Neural cell (in vitro differentiated cells): Measurements from ENCODE around the gene FOSL1.

Source experiments
- CTCF ChIP-seq: fragments of 450-650 bp; IDR thresholded peaks from 2 replicates; pipeline ENCODE4 v1.5.1; 2014; ENCODE audit warnings: antibody characterized with exemption, mild to moderate bottlenecking, moderate library complexity; ENCODE audit not compliant: poor library complexity, severe bottlenecking
- RAD21 ChIP-seq: fragments of 450-650 bp; conservative IDR thresholded peaks from 2 replicates; pipeline ENCODE4 v1.6.1; 2014; ENCODE audit warnings: antibody characterized with exemption, mild to moderate bottlenecking, moderate library complexity
- REST ChIP-seq: IDR thresholded peaks from 2 replicates; pipeline ENCODE4 v1.6.1; 2012; ENCODE audit warnings: borderline replicate concordance

- TF ChIP-seq REST (no peak), CTCF (no peak), RAD21 (no peak)
Measured at GRCh38 chr11:65870307-65870658, 29.9 kb downstream of the FOSL1 start.
